SK-N-MC (cell line): ENCODE results near the gene SLC38A10.
A peak's percentile ranks its signal among the peaks of the same experiment; 100 is the strongest.

Experiments used
- DNase-seq: peaks from one replicate; pipeline ENCODE4 v3.0.0-alpha.2; 2011; ENCODE audit warnings: low read depth, low spot score
- H3K27ac ChIP-seq: fragments of 200-600 bp; sonication (generic); 2 replicates; pipeline ENCODE4 v1.5.1; 2016; ENCODE audit warnings: mixed run types
- H3K36me3 ChIP-seq: fragments of 200-600 bp; sonication (generic); 2 replicates; pipeline ENCODE4 v1.6.1; 2017; ENCODE audit warnings: antibody characterized with exemption, low read length, mixed read lengths; ENCODE audit not compliant: insufficient read depth
- H3K4me3 ChIP-seq: fragments of 200-600 bp; sonication (generic); 2 replicates; pipeline ENCODE4 v1.5.1; 2016
- H3K9ac ChIP-seq: fragments of 200-600 bp; sonication (generic); 2 replicates; pipeline ENCODE4 v1.8.0; 2017; ENCODE audit warnings: mixed run types, mixed read lengths; ENCODE audit not compliant: insufficient read length
- H3K9me3 ChIP-seq: fragments of 200-600 bp; sonication (generic); 2 replicates; pipeline ENCODE4 v1.6.1; 2017; ENCODE audit warnings: low read depth, mild to moderate bottlenecking, antibody characterized with exemption, low read length, moderate library complexity, mixed read lengths
- EZH2 ChIP-seq: fragments of 200-600 bp; sonication (generic); IDR thresholded peaks from one replicate; pipeline ENCODE4 v1.6.1; 2017; ENCODE audit warnings: antibody characterized with exemption
- FOXP2 ChIP-seq: optimal IDR thresholded peaks from 2 replicates; pipeline ENCODE3; 2011; ENCODE audit warnings: mild to moderate bottlenecking, moderate library complexity; ENCODE audit not compliant: insufficient read depth; ENCODE audit errors: extremely low read length, control extremely low read depth
- POLR2AphosphoS5 ChIP-seq: IDR thresholded peaks from 2 replicates; pipeline ENCODE4 v1.6.1; 2012; ENCODE audit warnings: mild to moderate bottlenecking, low read depth, low read length, borderline replicate concordance

The SLC38A10 gene

DNA sequence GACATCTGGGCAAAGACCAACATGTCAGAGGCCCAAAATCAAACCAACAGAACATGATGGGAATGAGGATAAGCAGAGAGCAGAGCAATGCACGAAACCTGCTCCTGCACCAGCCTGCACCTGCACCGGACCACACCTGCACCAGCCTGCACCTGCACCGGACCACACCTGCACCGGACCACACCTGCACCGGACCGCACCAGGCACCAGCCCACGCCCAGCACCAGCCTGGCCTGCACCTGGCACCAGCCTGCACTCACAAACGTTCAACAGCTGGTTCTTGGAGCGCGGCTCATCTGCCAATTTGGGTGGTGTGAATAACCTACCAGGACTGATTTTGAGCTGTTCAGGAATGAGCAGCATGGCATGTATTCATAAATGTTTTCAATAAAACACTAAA is 90.5 kb downstream of the SLC38A10 start:
- H3K27ac ChIP-seq, result no peak overlapping the region
- H3K9ac ChIP-seq, result no peak overlapping the region
- no peak for DNase-seq
- H3K4me3 ChIP-seq, result no peak overlapping the region
- no peaks in the 10 kb centered on the region for H3K36me3 ChIP-seq
- no peaks in the 10 kb centered on the region for H3K9me3 ChIP-seq
- TF ChIP-seq POLR2AphosphoS5 (no peak), EZH2 (no peak), FOXP2 (no peak)

DNA sequence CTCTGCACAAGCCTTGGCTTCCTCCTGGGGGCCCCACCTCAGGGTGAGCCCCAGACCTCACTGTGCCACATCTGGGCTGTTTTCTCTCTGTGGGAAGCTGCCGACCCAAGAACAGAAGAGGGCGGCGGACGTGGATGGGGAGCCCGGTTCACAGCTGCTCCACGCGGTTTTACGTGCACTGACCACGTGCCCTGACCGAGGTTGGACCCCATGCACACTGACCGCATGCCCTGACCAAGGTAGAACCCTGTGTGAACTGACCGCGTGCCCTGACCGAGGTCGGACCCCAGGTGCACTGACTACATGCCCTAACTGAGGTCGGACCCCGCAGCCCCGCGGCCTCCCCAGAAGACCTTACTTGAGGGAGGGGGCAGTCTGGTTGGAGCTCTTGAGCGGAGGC is 92.0 kb downstream of the SLC38A10 start:
- DNase-seq, result no peak
- TF ChIP-seq POLR2AphosphoS5, result no peak
- TF ChIP-seq EZH2, result no peak
- no peak for TF ChIP-seq FOXP2
- H3K36me3 ChIP-seq, result no peaks in the 10 kb centered on the region
- no peak overlapping the region for H3K9ac ChIP-seq
- H3K4me3 ChIP-seq, result no peak overlapping the region
- H3K9me3 ChIP-seq, result no peaks in the 10 kb centered on the region
- no peak overlapping the region for H3K27ac ChIP-seq

GRCh38 chr17:81202318-81202717 is 92.8 kb downstream of the SLC38A10 start:
- no peaks in the 10 kb centered on the region for H3K9me3 ChIP-seq
- no peak for DNase-seq
- H3K36me3 ChIP-seq, result no peaks in the 10 kb centered on the region
- H3K4me3 ChIP-seq, result no peak overlapping the region
- no peak overlapping the region for H3K9ac ChIP-seq
- TF ChIP-seq POLR2AphosphoS5 (no peak), FOXP2 (no peak), EZH2 (no peak)
- H3K27ac ChIP-seq, result no peak overlapping the region

DNA sequence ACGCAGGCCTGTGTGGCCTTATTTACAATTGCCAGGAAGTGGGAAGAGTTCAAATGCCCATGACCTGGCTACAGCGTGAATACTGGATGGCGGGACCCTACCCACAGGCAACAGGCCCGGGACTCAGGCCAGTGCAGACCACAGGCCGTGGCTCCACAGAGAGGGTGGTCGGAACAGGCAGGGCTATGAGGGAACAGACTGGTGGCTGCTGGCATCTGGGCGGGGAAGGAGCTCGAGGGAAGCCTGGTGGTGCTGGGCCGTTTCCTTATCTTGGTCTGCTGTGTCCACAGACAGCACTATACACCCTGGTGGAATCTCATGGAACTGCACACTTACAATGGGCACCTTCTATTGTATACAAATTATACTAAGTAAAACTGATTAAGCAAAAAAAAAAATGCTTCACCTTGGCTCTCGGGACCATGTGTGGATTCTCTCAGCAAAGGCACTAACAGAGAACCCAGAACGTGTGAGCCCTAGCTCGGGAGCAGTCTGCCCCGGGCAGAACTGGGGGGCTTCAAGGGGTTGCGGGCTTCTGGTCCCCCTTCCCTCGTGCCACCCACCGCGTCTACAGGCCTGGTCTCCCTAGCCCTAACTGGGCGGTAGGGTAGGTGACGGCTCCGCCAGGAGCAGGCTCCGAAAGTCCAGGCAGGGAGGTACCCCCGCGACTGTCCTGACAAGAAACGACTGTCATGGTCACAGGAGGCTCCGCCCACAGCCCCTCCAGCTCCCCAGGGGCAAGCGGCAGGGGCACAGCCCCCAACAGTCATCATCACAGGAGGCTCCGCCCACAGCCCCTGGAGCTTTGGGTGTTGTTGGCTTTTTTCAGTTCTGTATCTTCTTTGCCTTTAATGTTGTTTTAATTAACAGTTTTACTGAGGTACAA is 94.2 kb downstream of the SLC38A10 start:
- Histone ChIP-seq H3K27ac (peak overlapping the region; percentile 36), H3K9ac (no peak overlapping the region), H3K36me3 (no peaks in the 10 kb centered on the region), H3K9me3 (no peaks in the 10 kb centered on the region), H3K4me3 (no peak overlapping the region)
- no peak for TF ChIP-seq POLR2AphosphoS5
- TF ChIP-seq FOXP2, result no peak
- TF ChIP-seq EZH2, result no peak
- DNase-seq, result no peak

GRCh38 chr17:81200201-81200600 is 94.9 kb downstream of the SLC38A10 start:
- Histone ChIP-seq H3K27ac (no peak overlapping the region), H3K36me3 (no peaks in the 10 kb centered on the region), H3K4me3 (no peak overlapping the region), H3K9ac (no peak overlapping the region), H3K9me3 (no peaks in the 10 kb centered on the region)
- no peak for DNase-seq
- TF ChIP-seq EZH2 (no peak), POLR2AphosphoS5 (no peak), FOXP2 (no peak)

GRCh38 chr17:81199482-81199830 is 95.7 kb downstream of the SLC38A10 start:
- Histone ChIP-seq H3K9me3 (no peaks in the 10 kb centered on the region), H3K4me3 (no peak overlapping the region), H3K9ac (no peak overlapping the region), H3K36me3 (no peaks in the 10 kb centered on the region), H3K27ac (no peak overlapping the region)
- DNase-seq, result no peak
- TF ChIP-seq FOXP2, result no peak
- no peak for TF ChIP-seq EZH2
- no peak for TF ChIP-seq POLR2AphosphoS5

- no peak overlapping the region for H3K27ac ChIP-seq
- H3K36me3 ChIP-seq, result no peaks in the 10 kb centered on the region
- H3K4me3 ChIP-seq, result no peak overlapping the region
- DNase-seq, result no peak
- H3K9ac ChIP-seq, result no peak overlapping the region
- H3K9me3 ChIP-seq, result no peaks in the 10 kb centered on the region
- TF ChIP-seq POLR2AphosphoS5, result no peak
- TF ChIP-seq FOXP2, result no peak
- TF ChIP-seq EZH2, result no peak
These were observed 96.2 kb downstream of the SLC38A10 start for GRCh38 chr17:81198826-81199481.

DNA sequence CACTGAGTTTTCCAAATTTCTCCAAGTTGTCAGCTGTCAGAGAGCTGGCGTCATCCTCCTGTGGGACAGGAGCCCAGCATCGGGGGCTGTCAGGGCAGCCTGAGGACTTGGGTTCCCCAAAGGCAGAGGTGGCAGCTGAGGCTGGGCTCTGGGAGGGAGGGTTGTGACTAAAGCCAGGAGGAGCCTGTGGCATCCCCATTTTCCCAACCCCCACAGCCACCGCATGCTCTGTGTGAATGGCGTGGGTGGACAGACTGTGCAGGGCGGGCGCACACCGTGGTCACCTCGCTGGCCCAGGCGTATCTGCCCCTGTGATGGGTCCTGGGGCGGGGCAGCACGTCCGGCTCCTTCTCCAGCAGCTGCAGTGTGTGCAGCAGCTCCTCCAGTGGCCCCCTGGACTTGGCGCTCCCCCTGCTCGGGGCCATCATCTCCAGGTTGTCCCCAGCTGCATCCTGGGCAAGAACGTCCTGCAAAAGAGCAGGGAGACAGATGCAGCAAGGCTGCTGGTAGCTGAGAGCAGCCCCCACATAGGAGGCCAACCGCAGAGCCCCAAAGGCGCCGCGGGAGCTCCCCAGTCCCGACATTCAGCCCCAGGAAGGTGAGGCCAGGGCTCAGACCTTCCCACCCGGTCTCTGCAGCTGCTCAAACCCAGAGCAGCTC is 97.1 kb downstream of the SLC38A10 start:
- H3K27ac ChIP-seq, result no peak overlapping the region
- no peak for DNase-seq
- H3K9me3 ChIP-seq, result no peaks in the 10 kb centered on the region
- TF ChIP-seq FOXP2 (no peak), POLR2AphosphoS5 (no peak), EZH2 (no peak)
- no peak overlapping the region for H3K9ac ChIP-seq
- no peak overlapping the region for H3K4me3 ChIP-seq
- H3K36me3 ChIP-seq, result no peaks in the 10 kb centered on the region
